ENCODE measurements around the gene MAGEF1.

DNA sequence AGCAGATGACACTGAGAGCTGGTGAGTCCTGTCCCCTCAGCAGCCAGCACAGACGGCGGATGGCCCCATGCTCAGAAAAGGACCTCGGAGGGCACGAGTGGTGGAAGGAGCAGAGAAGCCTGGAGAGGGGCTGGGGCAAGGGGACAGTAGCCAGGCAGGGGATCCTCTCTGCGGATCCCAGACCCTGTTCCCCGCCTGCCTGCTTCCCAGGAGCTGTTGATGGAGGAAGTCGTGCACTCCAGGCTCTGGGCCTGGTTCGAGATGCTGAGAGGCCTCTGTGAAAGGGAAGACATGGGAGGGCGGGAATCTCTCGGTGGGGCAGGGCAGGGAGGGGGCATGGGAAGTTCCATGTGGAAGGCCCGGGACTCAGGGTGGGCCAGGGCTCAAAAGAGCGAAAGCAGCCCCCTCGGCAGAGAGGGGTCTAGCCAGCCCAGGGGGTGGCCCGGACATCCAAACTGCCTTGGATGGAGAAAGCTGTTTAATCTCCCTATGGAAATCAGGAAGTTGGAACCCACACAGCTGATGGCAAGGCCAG lies 47.9 kb upstream of the MAGEF1 start:
- TF ChIP-seq, protein P1, sequence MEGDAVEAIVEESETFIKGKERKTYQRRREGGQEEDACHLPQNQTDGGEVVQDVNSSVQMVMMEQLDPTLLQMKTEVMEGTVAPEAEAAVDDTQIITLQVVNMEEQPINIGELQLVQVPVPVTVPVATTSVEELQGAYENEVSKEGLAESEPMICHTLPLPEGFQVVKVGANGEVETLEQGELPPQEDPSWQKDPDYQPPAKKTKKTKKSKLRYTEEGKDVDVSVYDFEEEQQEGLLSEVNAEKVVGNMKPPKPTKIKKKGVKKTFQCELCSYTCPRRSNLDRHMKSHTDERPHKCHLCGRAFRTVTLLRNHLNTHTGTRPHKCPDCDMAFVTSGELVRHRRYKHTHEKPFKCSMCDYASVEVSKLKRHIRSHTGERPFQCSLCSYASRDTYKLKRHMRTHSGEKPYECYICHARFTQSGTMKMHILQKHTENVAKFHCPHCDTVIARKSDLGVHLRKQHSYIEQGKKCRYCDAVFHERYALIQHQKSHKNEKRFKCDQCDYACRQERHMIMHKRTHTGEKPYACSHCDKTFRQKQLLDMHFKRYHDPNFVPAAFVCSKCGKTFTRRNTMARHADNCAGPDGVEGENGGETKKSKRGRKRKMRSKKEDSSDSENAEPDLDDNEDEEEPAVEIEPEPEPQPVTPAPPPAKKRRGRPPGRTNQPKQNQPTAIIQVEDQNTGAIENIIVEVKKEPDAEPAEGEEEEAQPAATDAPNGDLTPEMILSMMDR (IDR thresholded peaks at IDR 0.05; ENCODE audit: insufficient read depth, low read depth, low read length) = no peak
- no peak for TF ChIP-seq EZH2 (IDR thresholded peaks at IDR 0.05; ENCODE audit: insufficient read depth, low read length)

All from astrocyte (in vitro differentiated cells and primary cell).